ENCODE measurements around the gene SLC2A13. TPM values are rescaled to one million over a fixed set of nuclear protein-coding genes. Genes with fewer than 3 reads are reported as not detected.

The SLC2A13 gene
- total RNA-seq, 4 donors from 2014 or later = 18.4 to 32.0 (median 25.3) TPM

DNA sequence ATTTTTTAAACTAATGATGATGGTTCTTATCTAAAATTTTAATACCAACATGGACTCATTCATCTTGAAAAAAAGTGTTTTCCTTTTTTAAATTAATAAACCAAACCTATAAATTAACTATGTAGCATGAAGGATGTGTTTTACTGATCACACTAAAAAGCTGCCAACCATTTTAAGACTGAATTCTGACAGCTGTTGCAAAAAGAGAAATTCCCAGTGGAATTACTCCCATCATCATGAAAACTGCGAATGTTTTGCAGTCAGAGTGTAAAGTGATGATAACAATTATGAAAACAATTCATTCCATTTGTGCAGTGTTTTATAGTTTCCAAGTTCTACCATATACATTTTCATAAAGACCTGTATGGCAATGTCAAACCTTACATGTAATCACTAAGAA lies 232.8 kb downstream of the SLC2A13 start:
- no peak for TF ChIP-seq CTCF (IDR thresholded peaks at IDR 0.05; ENCODE audit: low read depth)

DNA sequence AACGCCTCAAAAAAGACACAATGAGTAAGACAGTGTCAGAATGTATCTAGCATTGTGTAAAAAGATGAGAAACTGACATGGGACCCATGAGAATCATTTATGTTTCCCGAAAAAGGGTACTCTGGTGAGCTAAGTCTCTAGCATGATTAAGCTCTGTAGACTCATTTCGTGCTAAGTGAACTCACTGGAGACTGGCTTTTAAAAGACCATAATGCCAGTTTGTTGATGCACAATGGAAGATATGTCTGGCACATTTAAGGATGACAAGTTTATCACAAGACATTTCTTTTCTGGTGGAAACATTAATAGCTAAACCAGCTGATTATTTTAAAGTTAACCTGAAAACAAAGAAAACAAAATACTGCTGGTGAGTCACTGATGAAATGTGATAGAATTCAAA lies 233.5 kb downstream of the SLC2A13 start:
- TF ChIP-seq CTCF (IDR thresholded peaks at IDR 0.05; ENCODE audit: low read depth) = no peak

- no peak for TF ChIP-seq CTCF (IDR thresholded peaks at IDR 0.05; ENCODE audit: low read depth)
These were observed 237.6 kb downstream of the SLC2A13 start for GRCh38 chr12:39868328-39868725.

DNA sequence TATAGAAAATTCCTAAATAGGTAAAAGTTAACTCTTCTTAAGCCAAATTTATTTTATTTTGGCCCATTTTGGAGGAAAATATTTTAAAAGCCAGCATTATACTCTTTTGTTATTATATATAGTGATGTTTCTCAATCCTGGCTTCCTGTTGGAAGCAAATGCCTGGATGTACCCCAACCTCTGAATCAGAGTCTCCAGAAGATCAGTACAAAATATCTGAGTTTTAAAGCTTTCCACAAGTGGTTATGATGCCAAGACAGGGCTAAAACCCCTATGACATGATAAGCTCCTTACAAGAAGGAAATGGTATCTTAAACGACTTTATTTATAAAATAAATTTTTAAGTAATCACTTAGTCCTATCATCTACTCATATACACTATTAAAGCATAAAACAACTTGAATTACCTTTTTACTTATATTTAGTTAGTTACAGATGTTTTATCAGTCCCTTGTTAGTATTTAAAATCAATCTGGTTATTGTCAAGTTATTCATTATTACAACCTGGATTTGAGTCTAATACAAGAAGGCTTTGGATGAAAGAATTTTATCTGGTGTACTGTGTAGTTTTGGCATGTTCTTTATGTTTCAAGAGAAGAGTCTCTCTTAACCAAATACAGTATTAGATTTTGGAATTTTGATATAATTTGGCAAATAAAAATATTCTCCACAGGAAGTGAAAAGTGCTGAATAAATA lies 238.1 kb downstream of the SLC2A13 start:
- TF ChIP-seq CTCF (IDR thresholded peaks at IDR 0.05; ENCODE audit: low read depth) = no peak

DNA sequence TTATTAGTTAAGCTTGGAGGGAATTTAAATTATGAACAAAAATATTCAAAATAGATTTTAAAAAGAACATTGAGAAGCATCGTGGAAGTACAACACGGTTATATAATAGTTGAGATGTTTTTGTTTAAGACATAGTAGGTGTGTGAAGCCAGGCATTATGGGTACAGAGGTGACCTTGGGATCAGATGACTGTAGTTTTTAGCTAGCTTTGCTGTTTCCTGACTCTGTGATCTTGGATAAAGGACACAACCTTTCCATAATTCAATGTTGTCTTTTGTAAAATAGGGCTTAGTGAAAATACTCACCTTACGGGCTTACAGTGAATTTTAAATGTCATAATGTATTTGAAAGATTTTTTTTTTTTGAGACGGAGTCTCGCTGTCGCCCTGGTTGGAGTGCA lies 239.7 kb downstream of the SLC2A13 start:
- no peak for TF ChIP-seq CTCF (IDR thresholded peaks at IDR 0.05; ENCODE audit: low read depth)

GRCh38 chr12:39860695-39861094 lies 245.2 kb downstream of the SLC2A13 start:
- TF ChIP-seq CTCF (IDR thresholded peaks at IDR 0.05; ENCODE audit: low read depth) = no peak

DNA sequence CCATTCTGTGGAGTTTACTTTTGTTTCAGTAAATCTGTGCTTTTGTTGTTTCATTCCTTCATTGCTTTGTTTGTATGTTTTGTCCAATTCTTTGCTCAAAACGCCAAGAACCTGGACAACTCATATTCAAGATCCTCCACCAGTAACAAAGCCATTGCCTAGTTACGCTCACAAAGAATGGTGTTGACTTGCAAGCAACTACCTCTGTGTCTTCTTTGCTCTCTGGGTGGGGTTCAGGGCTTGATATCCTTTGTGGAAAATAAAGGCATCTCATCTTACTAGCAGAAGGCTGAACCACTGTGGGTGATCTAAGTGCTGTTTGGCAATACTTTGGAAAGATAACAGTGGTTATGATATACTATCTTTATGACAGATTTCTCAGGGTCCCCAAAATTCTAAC lies 252.9 kb downstream of the SLC2A13 start:
- TF ChIP-seq CTCF (IDR thresholded peaks at IDR 0.05; ENCODE audit: low read depth) = no peak
